BJ (cell line): ENCODE results near the gene RHOB. TPM values are rescaled to one million over a fixed set of nuclear protein-coding genes. Genes with fewer than 3 reads are reported as not detected.

Source experiments
- CTCF ChIA-PET: fragments of 350-600 bp; formaldehyde crosslinking; extraction: SDS; loops from one replicate; lab custom pipeline; 2021; ENCODE audit warnings: antibody characterized with exemption, inconsistent platforms; lab: Yijun Ruan, JAX
- POLR2A ChIA-PET: fragments of 300-600 bp; sonication (Branson Sonifier 250); formaldehyde crosslinking; extraction: SDS; loops from one replicate; lab custom pipeline; 2021; ENCODE audit warnings: antibody characterized with exemption; lab: Charles Lee
- DNase-seq: peaks from one replicate; pipeline ENCODE4 v3.0.0-alpha.2; 2011; ENCODE audit warnings: low read depth
- H3K27me3 ChIP-seq: 2 replicates; pipeline ENCODE4 v1.6.0; 2011; ENCODE audit warnings: low read length; ENCODE audit not compliant: control insufficient read depth, insufficient read depth
- H3K36me3 ChIP-seq: 2 replicates; pipeline ENCODE4 v1.5.1; 2011; ENCODE audit warnings: low read length; ENCODE audit not compliant: control insufficient read depth, insufficient read depth
- H3K4me3 ChIP-seq: 2 replicates; pipeline ENCODE4 v1.5.1; 2011; ENCODE audit warnings: low read depth, mild to moderate bottlenecking, control low read depth, low read length
- CTCF ChIP-seq: IDR thresholded peaks from 2 replicates; pipeline ENCODE4 v1.5.1; 2011; ENCODE audit warnings: low read depth, mild to moderate bottlenecking, control low read depth, inconsistent platforms, low read length, moderate library complexity; ENCODE audit not compliant: insufficient read depth
- polyA plus RNA-seq: library from polyadenylated mRNA; depleted of rRNA; stranded (reverse); fragments of >200 nt; gene quantifications from 2 replicates; pipeline ENCODE4 v1.2.3, GENCODE V29; 2011

Gene RHOB
- polyA plus RNA-seq, 1 experiment: 87.2 TPM

- no peak for DNase-seq
- no peaks in the 10 kb centered on the region; the same call in 1 of the 2 replicates for H3K27me3 ChIP-seq
- ChIA-PET CTCF (no interaction called here), POLR2A (no interaction called here)
- no peak for TF ChIP-seq CTCF
- H3K36me3 ChIP-seq: no peaks in the 10 kb centered on the region
- H3K4me3 ChIP-seq: no peak overlapping the region
These were observed 23.3 kb downstream of the RHOB start for GRCh38 chr2:20470211-20470610.

GRCh38 chr2:20471148-20471547, 24.3 kb downstream of the RHOB start:
- TF ChIP-seq CTCF: no peak
- Histone ChIP-seq H3K4me3 (no peak overlapping the region), H3K27me3 (no peaks in the 10 kb centered on the region; the same call in 1 of the 2 replicates), H3K36me3 (no peaks in the 10 kb centered on the region)
- CTCF ChIA-PET: interaction anchor here (0.9 to 1.2 kb wide), 3 partner anchors 21 to 31 kb away, joined by 3 read pairs; no protein-coding TSS in a partner anchor
- no peak for DNase-seq
- POLR2A ChIA-PET: no interaction called here

- ChIA-PET POLR2A (no interaction called here), CTCF (interaction anchor here (0.9 to 1.2 kb wide), 3 partner anchors 22 to 30 kb away, joined by 3 read pairs; no protein-coding TSS in a partner anchor)
- no peak overlapping the region for H3K4me3 ChIP-seq
- DNase-seq: no peak
- no peak for TF ChIP-seq CTCF
- H3K36me3 ChIP-seq: no peaks in the 10 kb centered on the region
- no peaks in the 10 kb centered on the region; the same call in 1 of the 2 replicates for H3K27me3 ChIP-seq
These were observed 25.2 kb downstream of the RHOB start for GRCh38 chr2:20471902-20472559.

GRCh38 chr2:20472569-20472968, 25.7 kb downstream of the RHOB start:
- no peak for DNase-seq
- ChIA-PET CTCF (no interaction called here), POLR2A (no interaction called here)
- H3K4me3 ChIP-seq: no peak overlapping the region
- H3K36me3 ChIP-seq: no peaks in the 10 kb centered on the region
- TF ChIP-seq CTCF: no peak
- no peaks in the 10 kb centered on the region; the same call in 1 of the 2 replicates for H3K27me3 ChIP-seq

GRCh38 chr2:20473128-20473527, 26.3 kb downstream of the RHOB start:
- Histone ChIP-seq H3K4me3 (no peak overlapping the region), H3K36me3 (no peaks in the 10 kb centered on the region), H3K27me3 (no peaks in the 10 kb centered on the region; the same call in 1 of the 2 replicates)
- ChIA-PET POLR2A (no interaction called here), CTCF (no interaction called here)
- TF ChIP-seq CTCF: no peak
- DNase-seq: no peak
